Fibroblast of skin of right biceps (primary cell): ENCODE measurements around the gene KRT27.
"Not testable (repeated sequence)": the region's sequence is repeated elsewhere in the genome, so short reads cannot be mapped to it uniquely, and the experiment has no call there.

Source experiments
- DNase-seq: peaks from one replicate; pipeline ENCODE4 v3.0.0-alpha.2; 2013

KRT27 gene

GRCh38 chr17:40782450-40782849 lies at the start of gene KRT27:
KRT27 (minus strand) TSS chr17:40782550; CDS start chr17:40782493, 57 bp downstream.
- no peak for DNase-seq

DNA sequence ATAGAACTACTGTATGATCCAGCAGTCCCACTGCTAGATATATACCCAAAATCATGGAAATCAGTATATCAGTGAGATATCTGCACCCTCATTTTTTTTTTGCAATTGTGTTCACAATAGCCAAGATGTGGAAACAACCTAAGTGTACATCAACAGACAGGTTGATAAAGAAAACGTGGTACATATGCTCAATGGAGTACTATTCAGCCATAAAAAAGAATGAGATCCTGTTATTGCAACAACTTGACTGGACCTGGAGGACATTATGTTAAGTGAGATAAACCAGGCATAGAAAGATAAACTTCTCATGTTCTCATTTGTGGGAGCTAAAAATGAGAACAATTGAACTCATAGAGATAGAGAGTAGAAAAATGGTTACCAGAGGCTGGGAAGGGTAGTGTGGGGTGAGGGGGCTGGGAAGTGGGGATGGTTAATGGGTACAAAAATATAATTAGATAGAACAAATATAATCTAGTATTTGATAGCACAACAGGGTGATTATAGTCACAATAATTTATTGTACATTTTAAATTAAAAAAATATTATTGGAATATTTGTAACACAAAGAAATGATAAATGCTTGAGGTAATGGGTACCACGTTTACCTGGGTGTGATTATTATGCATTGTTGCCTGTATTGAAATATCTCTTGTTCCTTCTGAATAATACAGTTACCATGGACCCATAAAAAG lies 47.9 kb upstream of the KRT27 start:
- no peak for DNase-seq

DNA sequence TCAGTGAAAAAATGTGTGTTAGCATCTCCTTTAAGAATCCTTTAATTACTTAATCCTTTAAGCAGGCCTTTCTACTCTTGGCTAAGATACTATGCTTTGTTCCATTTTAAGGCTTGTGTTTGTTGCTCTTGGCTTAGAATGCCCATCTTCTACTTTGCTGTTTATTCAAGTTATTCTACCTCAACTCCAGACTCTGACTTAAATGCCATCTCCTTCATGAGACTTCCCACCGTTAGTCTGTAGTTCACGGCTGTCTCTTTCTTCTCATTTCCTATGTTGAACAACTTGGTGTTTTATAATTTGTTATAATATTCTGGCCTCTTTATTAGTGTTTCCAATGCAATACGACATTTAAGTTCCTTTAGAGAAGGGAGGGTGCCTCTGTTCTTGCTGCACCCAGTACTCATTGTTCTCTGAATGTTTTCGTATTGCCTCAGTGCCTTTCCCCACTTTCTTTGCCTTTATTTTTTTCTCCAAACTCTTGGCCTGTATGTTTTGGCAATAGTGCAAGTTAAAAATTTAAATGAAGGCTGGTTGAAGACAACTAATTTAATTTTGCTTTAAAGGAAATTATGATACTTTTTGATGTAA lies 46.2 kb upstream of the KRT27 start:
- no peak for DNase-seq

DNA sequence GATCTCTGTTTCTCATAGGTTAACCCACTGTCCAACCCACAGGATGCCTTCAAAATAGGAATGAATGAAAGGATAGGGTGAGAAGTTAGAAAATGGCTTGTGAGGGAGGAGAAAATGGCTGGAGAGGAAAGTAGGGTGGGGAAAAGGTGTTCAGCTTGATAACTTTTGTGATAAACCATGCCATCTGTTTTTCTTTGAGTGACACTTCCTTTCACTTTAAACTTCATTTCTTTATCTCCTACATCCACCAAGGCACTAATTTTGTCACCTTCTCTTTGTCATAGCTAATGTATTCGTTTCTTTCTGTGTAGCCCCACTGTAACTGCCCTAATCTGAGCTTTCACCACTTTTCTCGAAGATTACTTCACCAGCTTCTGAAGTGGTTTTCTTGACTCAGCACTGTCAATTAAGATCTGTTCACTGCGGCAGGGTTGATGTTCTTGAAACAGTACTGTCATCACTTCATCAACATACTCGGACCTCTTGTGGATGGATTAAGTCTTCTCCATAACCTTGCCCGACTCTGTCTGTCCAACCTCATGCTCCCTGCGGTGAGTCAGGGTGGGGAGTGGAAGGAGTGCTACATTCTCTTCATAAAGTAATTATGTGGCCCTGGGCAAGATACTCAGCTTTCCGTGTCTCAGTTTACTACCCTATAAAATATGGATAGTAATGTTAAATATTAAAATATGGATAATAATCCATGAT lies 45.5 kb upstream of the KRT27 start:
- DNase-seq: peak; percentile 53

- no peak for DNase-seq
Observed at GRCh38 chr17:40825599-40825998, 43.2 kb upstream of the KRT27 start.

DNA sequence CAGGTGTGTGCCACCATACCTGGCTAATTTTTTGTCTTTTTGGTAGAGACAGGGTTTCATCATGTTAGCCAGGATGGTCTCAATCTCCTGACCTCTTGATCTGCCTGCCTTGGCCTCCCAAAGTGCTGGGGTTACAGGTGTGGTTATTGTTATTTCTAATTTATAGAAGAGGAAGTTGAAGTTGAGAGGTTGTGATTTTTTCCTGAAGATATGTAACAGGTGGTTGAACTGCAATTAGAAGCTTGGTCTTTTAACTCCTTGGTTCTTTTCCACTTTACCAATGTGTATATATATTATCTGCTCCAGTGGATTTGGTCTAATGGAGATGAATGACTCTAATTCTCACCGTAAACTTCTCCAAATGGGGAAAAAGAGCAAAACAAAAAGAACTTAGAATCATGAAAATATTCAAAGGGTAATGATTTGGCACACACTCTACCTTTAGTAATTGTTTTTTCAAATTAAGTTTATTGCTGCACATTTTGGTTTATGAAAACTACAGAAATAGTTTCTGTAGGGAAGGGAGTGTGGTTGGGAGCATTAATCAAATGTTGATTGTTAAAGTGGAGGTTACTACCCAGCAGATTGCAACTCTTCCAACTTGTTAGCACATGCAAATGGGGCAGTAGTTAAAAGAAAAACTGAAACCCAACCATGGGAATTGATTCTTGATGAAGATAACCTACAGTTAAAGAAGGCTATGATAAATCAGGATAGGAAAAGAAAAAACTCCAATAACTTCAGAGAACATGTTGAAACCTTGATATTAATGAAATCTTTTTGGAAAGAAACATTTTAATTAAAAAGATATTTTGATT lies 41.9 kb upstream of the KRT27 start:
- DNase-seq: no peak

GRCh38 chr17:40822132-40822812 lies 39.9 kb upstream of the KRT27 start, which contains the start of gene KRT10:
KRT10 (minus strand) TSS chr17:40822614; CDS start chr17:40822585, 29 bp downstream.
- no peak for DNase-seq

- no peak for DNase-seq
Observed at GRCh38 chr17:40821536-40821935, 39.2 kb upstream of the KRT27 start.

- DNase-seq: no peak
Observed at GRCh38 chr17:40820228-40820838, 38.0 kb upstream of the KRT27 start.

- DNase-seq: peak; percentile 22
Observed at GRCh38 chr17:40819528-40820125, 37.3 kb upstream of the KRT27 start.

- DNase-seq: peak; percentile 87
Observed at GRCh38 chr17:40818733-40819527, 36.6 kb upstream of the KRT27 start.

GRCh38 chr17:40818343-40818732 lies 36.0 kb upstream of the KRT27 start:
- no peak for DNase-seq

DNA sequence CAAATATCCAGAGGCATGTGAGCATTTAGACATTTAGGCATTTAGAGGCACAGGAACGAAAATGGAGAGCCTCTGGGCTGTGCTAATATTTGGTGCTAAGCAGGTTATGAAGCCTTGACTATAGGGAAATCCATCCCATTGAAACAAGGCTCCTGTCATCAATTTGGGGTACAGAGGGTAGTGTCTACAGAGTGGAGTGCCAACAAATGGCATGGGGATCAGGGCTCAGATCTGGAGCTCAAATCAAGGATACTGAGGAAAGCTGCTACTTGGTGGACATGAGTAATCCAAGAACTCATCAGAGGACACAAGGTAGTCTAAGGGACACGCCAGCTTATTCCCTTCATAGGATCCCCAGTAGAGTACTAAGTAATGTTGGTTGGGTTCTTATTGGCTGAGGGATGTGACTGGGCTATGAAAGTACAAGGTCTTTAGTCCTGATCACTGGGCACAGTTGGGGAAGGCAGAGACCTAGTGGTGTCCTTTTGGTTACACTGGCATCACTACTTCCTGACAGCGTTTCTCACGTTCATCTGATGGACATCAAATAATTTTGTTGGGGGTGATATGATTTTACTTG lies 34.8 kb upstream of the KRT27 start:
- no peak for DNase-seq

- no peak for DNase-seq
Observed at GRCh38 chr17:40816569-40816968, 34.2 kb upstream of the KRT27 start.

GRCh38 chr17:40815381-40815780 lies 33.0 kb upstream of the KRT27 start:
- no peak for DNase-seq

DNA sequence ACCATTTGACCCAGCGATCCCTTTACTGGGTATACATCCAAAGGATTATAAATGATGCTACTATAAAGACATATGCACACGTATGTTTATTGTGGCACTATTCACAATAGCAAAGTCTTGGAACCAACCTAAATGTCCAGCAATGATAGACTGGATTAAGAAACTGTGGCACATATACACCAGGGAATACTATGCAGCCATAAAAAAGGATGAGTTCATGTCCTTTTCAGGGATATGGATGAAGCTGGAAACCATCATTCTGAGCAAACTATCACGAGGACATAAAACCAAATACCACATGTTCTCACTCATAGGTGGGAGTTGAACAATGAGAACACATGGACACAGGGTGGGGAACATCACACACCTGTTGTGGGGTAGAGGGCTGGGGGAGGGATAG lies 32.3 kb upstream of the KRT27 start:
- not testable (repeated sequence) for DNase-seq

DNA sequence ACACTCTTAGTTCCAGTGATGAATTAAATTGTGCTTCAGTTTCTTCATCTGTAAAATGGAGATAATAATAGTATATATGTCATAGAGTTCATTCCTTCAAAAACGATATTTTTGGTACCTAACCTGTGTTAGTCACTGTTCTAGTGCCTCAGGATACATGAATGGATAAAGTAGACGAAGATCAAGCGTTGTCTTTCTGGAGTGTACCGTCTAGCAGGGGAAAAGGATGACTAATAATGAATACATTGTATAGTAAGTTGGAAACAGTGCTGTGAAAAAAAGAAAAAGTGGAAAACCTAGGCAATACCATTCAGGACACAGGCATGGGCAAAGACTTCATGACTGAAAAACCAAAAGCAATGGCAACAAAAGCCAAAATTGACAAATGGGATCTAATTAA lies 31.5 kb upstream of the KRT27 start:
- peak; percentile 22 for DNase-seq

DNA sequence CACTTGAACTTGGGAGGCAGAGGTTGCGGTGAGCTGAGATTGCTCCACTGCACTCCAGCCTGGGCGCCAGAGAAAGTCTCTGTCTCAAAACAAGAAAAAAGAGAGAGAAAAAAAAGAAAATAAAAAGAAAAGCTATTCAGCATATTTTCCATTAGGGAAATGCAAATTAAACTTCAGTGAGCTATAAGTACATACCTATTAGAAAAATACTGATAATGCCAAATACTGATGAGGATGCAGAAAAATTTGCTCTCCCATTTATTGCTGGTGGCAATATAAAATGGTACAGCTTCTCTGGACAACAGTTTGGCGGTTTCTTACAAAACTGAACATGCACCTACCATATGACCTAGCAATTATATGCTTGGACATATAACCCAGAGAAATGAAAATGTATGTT lies 30.3 kb upstream of the KRT27 start:
- DNase-seq: no peak

GRCh38 chr17:40810494-40810893 lies 28.1 kb upstream of the KRT27 start:
- peak; percentile 70 for DNase-seq

DNA sequence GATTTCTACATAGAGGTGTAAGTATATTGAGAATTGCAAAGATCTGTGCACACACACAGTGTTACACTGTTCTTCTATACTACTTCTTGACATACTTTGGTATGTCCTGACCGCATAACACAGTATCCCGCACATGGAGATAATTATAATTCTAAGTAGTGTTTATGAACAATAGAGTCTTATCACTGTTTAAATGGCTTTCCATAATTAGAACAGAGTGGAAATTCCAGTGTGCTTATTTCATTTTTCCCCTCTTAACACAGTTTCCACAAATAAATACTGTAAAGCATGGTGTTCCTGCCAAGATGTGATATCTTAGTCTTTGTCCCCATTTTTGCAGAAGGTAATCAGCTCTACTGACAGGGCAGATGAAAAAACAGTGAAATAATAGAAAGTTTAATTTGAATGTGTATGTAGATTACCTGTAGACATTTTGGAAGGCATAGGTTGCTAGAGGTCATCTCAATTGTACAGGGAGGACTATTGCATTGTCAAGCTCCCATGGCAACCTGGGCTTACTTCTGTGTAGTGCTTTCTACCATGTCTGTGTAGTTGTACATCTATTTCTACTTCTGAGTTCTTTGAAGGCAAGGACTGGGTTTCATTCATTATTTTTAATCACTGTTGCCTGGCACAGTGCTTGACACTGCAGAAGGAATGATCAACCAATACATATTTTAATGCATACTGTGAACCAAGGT lies 27.5 kb upstream of the KRT27 start:
- DNase-seq: peak; percentile 73
